PC-9 (cell line): ENCODE results near the gene SDCBP2.

Experiments
- CTCF ChIP-seq: fragments of 200-600 bp; sonication (generic); conservative IDR thresholded peaks from 2 replicates; pipeline ENCODE4 v1.6.1; 2017; ENCODE audit warnings: mixed run types, antibody characterized with exemption, mild to moderate bottlenecking, moderate library complexity
- EZH2 ChIP-seq: fragments of 200-600 bp; sonication (generic); IDR thresholded peaks from 2 replicates; pipeline ENCODE4 v1.8.0; 2017; ENCODE audit warnings: antibody characterized with exemption, low read depth

- TF ChIP-seq CTCF (no peak), EZH2 (no peak)
Measured at GRCh38 chr20:1296922-1297321, 32.0 kb downstream of the SDCBP2 start.
